Stimulated activated effector memory CD8-positive, alpha-beta T cell treated with anti-CD3 and anti-CD28 coated beads, Interleukin-12 subunit alpha, Interleukin-12 subunit beta, amount 100 ng/mL, for 72 hours (primary cell): ENCODE results near the gene MLKL.
"Not testable (repeated sequence)": the region's sequence is repeated elsewhere in the genome, so short reads cannot be mapped to it uniquely, and the experiment has no call there.

Experiments
- ATAC-seq: fragments of 150-1000 bp; cut with Tn5 transposase; 2 replicates; pipeline ENCODE4 v1.10.0; 2021
- DNase-seq, 2 donors: peaks; one replicate each; pipeline ENCODE4 v3.0.0; 2021 to 2022; ENCODE audit warnings: low spot score in 2 of 2
- H3K27ac Mint-ChIP-seq: one replicate; pipeline ENCODE4 v1.8.0; 2022; ENCODE audit warnings: mild to moderate bottlenecking, mixed read lengths
- H3K36me3 Mint-ChIP-seq: one replicate; pipeline ENCODE4 v1.8.0; 2022; ENCODE audit warnings: mild to moderate bottlenecking, mixed read lengths
- H3K4me1 Mint-ChIP-seq: one replicate; pipeline ENCODE4 v1.8.0; 2022; ENCODE audit warnings: mixed read lengths
- H3K4me3 Mint-ChIP-seq: one replicate; pipeline ENCODE4 v1.8.0; 2022; ENCODE audit warnings: mild to moderate bottlenecking, mixed read lengths
- H3K9me3 Mint-ChIP-seq: one replicate; pipeline ENCODE4 v1.8.0; 2022; ENCODE audit warnings: mixed read lengths

The MLKL gene

DNA sequence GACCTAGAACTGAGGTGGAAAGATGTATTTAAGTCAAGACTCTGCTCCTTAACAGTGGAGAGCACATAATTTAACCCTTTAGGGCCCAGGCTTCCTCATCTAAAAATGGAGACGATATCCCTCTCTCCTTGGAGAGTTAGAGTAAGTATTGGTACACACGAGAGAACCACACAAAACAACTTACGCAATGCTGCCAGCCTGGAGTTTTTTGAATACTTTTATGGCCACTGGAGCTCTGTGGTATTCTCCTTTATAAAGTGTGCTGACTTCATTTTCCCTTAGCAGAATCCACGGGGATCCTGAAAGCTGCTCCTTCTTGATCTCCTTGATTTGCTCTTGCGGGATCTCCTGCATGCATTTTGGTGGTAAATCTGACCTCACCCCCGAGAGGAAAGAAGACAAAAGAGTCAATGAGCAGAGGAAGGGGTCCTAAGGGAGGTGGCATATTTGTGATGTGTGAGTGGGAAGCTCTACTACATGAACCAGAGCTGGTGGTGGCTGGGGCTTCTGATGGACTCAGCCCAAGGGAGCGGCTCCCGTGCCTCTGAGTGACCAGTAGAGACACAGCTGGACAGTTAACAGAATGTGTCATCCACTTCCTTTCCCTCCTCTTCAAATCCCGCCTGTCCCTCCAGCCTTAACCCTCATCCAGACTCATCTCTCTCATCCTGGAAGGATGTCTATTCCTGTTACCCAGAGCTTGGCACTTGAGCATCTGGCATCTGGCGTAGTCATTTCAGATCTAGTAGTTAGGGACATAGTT, 9.4 kb downstream of the MLKL start:
- Mint-ChIP-seq H3K4me3 (no peak overlapping the region), H3K27ac (peak overlapping the region; percentile 21), H3K9me3 (no peaks in the 10 kb centered on the region), H3K36me3 (peaks cover 98% of the 10 kb centered on the region), H3K4me1 (peaks cover 19% of the 10 kb centered on the region)
- DNase-seq (no peak), ATAC-seq (no peak)

DNA sequence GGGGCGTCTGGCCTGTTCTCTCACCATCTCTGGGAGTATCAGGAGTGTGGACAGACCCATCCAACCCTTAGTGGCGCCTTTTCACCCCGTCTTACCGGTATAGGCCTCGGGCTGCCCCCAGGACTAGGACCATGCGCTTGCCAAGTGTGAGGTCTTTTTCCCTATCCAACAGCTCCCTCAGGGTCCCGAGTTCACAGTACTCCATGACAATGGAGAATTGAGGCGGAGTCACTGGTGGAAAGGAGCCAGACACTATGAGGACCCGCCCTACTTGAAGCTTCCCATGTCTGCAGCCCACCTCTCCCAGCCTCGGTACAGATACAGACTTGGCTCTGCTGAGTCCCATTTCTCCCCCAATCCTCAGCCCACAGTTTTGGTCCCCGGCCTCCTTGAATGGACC, 18.1 kb downstream of the MLKL start:
- no peak overlapping the region for H3K27ac Mint-ChIP-seq
- no peaks in the 10 kb centered on the region for H3K4me1 Mint-ChIP-seq
- ATAC-seq (no peak), DNase-seq (no peak)
- H3K4me3 Mint-ChIP-seq = no peak overlapping the region
- H3K36me3 Mint-ChIP-seq = peaks cover 96% of the 10 kb centered on the region
- no peaks in the 10 kb centered on the region for H3K9me3 Mint-ChIP-seq

DNA sequence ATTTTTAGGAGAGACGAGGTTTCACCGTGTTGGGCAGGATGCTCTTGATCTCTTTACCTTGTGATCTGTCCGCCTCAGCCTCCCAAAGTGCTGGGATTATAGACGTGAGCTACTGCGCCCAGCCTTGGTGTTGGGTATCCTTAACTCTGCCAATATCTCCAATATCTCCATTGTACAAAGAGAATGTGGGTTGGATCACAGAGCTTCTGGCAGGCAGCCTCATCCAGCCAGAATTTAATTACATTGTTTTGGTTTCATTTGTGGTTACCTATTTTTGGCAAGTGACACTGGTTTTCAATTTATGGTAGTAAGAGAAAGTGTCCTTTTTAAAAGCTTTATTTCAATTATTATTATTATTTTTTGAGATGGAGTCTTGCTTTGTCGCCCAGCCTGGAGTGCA, 20.0 kb downstream of the MLKL start:
- no peaks in the 10 kb centered on the region for H3K9me3 Mint-ChIP-seq

DNA sequence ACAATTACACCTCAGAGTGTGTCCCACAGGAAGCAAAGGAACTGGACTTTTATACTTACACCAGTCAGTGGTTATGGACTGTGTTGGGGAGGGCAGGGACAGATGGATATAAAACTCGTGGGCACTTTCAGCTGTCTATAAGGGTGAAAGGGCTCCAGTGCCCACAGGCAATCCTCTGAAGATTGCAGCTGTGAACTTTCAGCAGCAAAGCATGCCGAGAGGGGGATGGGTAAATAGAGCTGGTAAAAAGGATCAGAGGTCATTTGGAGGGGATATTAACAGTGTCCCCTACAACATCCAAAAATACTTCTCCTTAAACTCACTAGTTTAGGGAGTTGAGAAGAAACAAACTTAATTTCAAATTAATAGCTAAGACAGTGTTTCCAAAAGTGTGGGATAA, 20.7 kb downstream of the MLKL start:
- Mint-ChIP-seq H3K27ac (peak overlapping the region; percentile 87), H3K9me3 (no peaks in the 10 kb centered on the region), H3K36me3 (peaks cover 97% of the 10 kb centered on the region), H3K4me3 (no peak overlapping the region), H3K4me1 (no peaks in the 10 kb centered on the region)
- DNase-seq (no peak), ATAC-seq (no peak)

More for the DNA sequence above, 20.0 kb downstream of the MLKL start:
- Mint-ChIP-seq H3K4me3 (no peak overlapping the region), H3K4me1 (no peaks in the 10 kb centered on the region), H3K27ac (no peak overlapping the region), H3K36me3 (peaks cover 97% of the 10 kb centered on the region)
- ATAC-seq (no peak), DNase-seq (no peak)

DNA sequence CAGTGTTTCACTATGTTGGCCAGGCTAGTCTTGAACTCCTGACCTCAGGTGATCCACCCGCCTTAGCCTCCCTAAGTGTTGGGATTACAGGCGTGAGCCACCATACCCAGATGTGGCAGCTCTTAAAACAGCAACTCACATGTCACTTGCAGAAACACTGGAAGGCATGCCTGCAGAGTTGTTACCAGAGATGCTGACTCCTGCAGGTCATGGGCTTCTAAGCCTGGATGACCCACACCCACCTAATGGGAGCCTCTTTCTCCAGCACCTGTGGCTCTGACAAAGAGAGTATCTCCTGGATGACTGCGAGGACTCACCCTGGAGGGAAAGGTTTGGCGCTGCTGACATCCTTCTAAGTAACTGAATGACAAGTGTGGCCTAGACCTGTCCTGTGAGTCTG, 22.8 kb downstream of the MLKL start:
- no peak for ATAC-seq
- no peaks in the 10 kb centered on the region for H3K9me3 Mint-ChIP-seq
- DNase-seq = no peak
- no peaks in the 10 kb centered on the region for H3K4me1 Mint-ChIP-seq
- peaks cover 97% of the 10 kb centered on the region for H3K36me3 Mint-ChIP-seq
- H3K4me3 Mint-ChIP-seq = no peak overlapping the region
- peak overlapping the region; percentile 40 for H3K27ac Mint-ChIP-seq

DNA sequence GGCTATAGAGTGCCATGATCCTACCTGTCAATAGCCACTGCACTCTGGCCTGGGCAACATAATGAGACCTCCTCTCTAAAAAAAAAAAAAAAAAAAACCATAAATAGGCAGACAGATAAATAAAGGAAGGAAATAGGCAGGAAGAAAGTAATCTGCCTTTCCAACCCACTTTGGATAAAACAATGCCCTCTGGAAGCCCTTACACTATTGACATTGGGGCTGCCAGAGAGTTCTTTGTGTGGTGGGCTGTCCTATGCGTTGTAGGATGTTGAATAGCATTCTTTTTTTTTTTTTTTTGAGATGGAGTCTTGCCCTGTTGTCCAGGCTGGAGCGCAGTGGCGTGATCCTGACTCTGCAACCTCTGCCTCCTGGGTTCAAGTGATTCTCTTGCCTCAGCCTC, 26.8 kb downstream of the MLKL start:
- H3K4me3 Mint-ChIP-seq = no peak overlapping the region
- H3K36me3 Mint-ChIP-seq = peaks cover 69% of the 10 kb centered on the region
- no peak for ATAC-seq
- no peaks in the 10 kb centered on the region for H3K4me1 Mint-ChIP-seq
- no peaks in the 10 kb centered on the region for H3K9me3 Mint-ChIP-seq
- DNase-seq = no peak
- H3K27ac Mint-ChIP-seq = peak overlapping the region; percentile 32

DNA sequence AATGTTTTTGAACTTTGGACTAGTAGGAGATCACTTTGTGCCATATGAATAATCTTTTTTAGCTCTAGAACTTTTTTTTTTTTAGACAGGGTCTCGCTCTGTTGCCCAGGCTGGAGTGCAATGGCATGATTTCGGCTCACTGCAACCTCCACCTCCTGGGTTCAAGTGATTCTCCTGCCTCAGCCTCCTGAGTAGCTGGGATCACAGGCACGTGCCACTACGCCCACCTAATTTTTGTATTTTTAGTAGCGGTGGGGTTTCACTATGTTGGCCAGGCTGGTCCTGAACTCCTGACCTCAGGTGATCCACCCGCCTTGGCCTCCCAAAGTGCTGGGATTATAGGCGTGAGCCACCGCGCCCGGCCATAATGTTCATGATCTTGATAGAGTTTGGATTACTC, 31.8 kb downstream of the MLKL start:
- Mint-ChIP-seq H3K4me1 (peaks cover 16% of the 10 kb centered on the region), H3K36me3 (peaks cover 58% of the 10 kb centered on the region)
- not testable (repeated sequence) for H3K4me3 Mint-ChIP-seq, H3K27ac Mint-ChIP-seq, H3K9me3 Mint-ChIP-seq, DNase-seq, ATAC-seq

DNA sequence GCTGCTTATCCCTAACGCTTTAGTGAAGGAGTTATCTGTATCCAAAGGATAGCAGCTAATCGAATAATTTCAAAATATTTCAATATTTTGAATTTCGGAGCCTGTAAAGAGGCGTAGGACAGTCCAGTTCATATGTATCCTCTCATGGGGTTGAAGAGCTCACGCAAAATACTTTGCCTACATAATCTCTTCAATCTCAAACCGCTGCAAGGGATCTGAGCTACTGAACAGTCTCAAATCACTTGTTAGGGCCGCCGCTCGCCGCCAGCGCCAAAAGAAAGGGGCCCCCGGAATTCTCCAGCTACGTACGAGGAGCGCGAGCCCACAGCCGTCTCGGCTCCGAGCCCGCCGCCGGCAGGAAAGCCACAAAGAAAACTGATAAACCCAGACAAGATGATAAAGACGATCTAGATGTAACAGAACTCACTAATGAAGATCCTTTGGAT, 33.4 kb downstream of the MLKL start:
- H3K27ac Mint-ChIP-seq = peak overlapping the region; percentile 97
- peaks cover 28% of the 10 kb centered on the region for H3K4me1 Mint-ChIP-seq
- H3K4me3 Mint-ChIP-seq = peak overlapping the region; percentile 80
- ATAC-seq (no peak), DNase-seq (peak; percentile 26 to 77)
- peaks cover 58% of the 10 kb centered on the region for H3K36me3 Mint-ChIP-seq
- H3K9me3 Mint-ChIP-seq = no peaks in the 10 kb centered on the region

DNA sequence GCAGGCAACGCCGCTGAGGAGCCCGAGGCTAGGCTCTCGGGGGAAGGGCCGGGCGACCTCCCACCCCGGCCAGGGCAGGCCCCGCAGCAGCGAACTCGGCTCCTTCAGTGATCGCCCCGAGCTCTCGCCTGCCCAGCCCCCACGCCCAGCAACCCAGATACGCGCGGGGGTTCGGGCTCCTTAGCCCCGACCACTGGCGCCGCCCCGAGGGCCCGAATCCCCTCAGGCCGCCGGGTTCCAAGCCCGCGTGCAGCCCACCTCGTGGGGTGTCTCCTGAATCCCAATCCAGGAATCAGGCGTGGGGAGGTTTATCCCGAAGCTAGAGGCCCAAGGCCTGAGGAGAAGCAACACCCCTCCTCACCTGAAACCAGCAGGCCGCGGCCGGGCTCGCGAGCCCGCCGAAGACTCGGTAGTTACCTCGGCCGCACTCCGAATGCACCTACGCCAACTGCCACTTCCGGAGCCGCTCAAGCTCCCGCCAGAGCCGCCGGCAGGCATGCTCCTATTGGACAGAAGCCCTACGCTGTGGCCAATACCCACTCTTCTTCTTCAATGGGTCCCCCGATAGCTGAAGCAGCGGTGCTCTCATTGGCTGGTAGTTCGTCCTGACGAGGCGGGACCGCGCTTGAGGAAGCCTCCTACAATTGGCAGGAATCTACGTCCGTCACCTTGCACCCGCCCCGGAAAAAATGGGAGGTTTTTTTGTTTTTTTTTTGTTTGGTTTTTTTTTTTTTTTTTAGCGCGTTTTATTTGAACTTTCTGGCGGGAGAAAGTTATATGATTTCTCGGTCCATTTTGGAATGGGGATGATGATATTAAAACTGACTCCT, 34.0 kb downstream of the MLKL start, which contains the start of gene RFWD3:
Gene RFWD3 (minus strand): TSS at position 453 of the 830 bp plus-strand sequence. CDS start 5,428 bp downstream, outside the sequence.
- peak; percentile 100 for ATAC-seq
- peaks cover 30% of the 10 kb centered on the region for H3K4me1 Mint-ChIP-seq
- H3K36me3 Mint-ChIP-seq = peaks cover 61% of the 10 kb centered on the region
- H3K4me3 Mint-ChIP-seq = peak within 1 kb of the TSS; percentile 80
- peak; percentile 87 to 96 for DNase-seq
- peak within 1 kb of the TSS; percentile 97 for H3K27ac Mint-ChIP-seq
- no peaks in the 10 kb centered on the region for H3K9me3 Mint-ChIP-seq

DNA sequence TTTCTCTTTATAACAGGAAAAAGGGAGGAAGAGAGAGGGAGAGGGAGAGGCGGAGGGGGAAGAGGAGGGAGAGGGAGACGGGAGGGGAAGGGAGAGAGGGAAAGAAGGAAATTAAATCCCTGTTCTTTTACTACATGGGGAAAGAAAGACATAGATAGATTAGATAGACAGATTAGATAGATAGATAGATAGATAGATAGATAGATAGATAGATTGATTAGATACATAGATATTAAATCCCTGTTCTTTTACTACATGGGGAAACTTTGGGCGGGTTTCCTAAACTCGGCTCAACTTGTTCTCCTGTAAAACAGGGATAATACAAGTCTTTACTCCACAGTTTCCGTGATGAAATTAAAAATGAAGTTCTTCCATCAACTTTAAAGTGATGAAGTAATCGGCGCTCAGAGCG, 34.6 kb downstream of the MLKL start:
- Mint-ChIP-seq H3K4me1 (peaks cover 32% of the 10 kb centered on the region), H3K9me3 (no peaks in the 10 kb centered on the region), H3K4me3 (peak overlapping the region; percentile 80), H3K27ac (peak overlapping the region; percentile 97), H3K36me3 (peaks cover 67% of the 10 kb centered on the region)
- no peak for DNase-seq
- no peak for ATAC-seq

DNA sequence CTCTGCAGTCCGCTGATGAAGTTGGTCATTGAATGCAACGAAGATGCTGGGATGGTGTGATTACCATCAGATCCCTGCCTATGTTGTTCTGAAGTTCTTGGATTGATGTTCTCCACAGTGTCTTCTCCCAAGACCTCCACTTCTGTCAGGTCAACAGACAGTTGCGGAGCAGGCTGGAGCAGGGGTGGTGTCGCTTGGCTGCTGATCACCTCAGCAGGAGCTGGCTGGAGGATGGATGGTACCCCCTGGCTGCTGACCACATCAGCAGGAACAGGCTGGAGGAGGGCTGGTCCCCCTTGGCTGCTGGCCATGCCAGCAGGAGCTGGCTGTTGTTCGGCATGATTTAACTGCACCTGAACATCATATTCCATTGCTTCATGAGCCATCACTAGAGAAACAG, 39.6 kb downstream of the MLKL start:
- Mint-ChIP-seq H3K4me1 (peaks cover 62% of the 10 kb centered on the region), H3K4me3 (no peak overlapping the region), H3K36me3 (peaks cover 100% of the 10 kb centered on the region), H3K27ac (peak overlapping the region; percentile 61), H3K9me3 (no peaks in the 10 kb centered on the region)
- DNase-seq = no peak
- ATAC-seq = no peak

DNA sequence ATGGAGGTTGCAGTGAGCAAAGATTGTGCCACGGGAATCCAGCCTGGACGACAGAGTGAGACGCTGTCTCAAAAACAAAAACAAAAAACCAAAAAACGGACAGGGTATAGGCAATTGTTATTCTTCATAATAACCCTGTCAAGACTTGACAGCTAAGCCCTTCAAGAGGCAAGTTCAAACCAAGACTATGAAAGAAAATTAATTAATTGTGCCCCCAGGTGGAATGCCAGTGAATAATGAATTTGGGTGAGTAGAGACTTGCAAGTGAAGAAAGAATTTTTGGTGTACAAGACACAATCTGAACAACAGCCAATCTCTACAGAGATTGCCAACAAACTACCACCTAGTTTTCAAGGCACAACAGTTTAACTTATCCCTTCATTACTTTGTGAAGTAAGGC, 40.3 kb downstream of the MLKL start:
- ATAC-seq (no peak), DNase-seq (no peak)
- peaks cover 62% of the 10 kb centered on the region for H3K4me1 Mint-ChIP-seq
- H3K36me3 Mint-ChIP-seq = peaks cover 100% of the 10 kb centered on the region
- no peaks in the 10 kb centered on the region for H3K9me3 Mint-ChIP-seq
- no peak overlapping the region for H3K4me3 Mint-ChIP-seq
- H3K27ac Mint-ChIP-seq = no peak overlapping the region

DNA sequence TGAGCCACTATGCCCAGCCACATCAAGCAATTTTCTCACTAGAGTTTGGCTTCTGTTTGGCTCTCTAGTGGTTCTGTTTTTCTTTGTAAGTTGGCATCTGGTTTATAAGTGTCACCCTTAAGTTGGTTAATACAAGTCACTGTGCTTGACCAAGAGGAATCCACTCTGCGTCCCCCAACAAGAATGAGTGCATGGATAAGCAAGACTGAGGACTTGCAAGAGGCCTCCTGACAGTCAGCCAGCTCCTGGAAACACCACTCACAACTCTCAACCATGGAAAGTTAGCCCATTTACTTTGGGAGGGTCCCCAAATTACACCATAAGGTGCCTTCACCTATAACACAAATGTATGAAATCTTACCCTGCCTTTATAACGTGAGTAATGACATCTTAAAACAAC, 41.6 kb downstream of the MLKL start:
- DNase-seq = no peak
- Mint-ChIP-seq H3K9me3 (no peaks in the 10 kb centered on the region), H3K4me1 (peaks cover 66% of the 10 kb centered on the region), H3K4me3 (peak overlapping the region; percentile 24), H3K36me3 (peaks cover 100% of the 10 kb centered on the region), H3K27ac (no peak overlapping the region)
- ATAC-seq = no peak

DNA sequence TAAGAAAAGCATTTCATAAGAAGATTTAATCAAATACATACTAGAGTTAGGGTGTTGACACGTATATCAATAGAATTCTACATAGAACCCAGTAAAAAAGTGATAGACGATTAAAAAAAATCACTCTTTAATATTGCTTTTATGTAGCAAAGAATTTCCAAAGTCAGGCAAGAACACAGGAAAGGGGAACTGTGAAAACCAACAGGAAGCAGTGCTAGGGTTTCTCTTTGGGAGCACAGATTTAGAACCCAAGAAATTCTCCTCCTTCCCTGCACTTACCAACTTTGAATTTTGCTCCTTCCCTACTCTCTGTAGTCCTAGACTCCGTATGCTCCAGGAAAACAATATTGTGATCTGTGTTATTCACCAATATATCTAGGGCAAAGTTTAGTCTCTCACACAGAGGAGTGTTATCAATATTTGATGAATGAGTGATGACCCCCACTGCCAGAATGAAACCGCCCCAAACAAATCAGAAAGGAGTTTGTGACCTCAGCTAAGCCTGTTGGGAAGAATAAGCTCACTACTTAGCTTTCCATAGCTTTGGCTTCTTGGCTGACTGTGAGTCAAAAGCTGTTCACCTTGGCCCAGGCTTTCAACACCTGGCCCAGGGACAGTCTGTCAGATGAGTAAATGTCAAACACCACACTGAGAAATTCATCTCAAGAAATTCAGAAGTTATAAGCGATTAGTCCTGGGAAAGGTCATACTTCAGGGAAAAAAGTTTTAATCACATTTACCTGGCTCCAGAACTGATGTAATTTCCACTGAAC, 42.6 kb downstream of the MLKL start:
- H3K4me3 Mint-ChIP-seq = no peak overlapping the region
- peaks cover 100% of the 10 kb centered on the region for H3K36me3 Mint-ChIP-seq
- no peaks in the 10 kb centered on the region for H3K9me3 Mint-ChIP-seq
- ATAC-seq = no peak
- H3K27ac Mint-ChIP-seq = peak overlapping the region; percentile 37
- DNase-seq = no peak
- peaks cover 63% of the 10 kb centered on the region for H3K4me1 Mint-ChIP-seq

DNA sequence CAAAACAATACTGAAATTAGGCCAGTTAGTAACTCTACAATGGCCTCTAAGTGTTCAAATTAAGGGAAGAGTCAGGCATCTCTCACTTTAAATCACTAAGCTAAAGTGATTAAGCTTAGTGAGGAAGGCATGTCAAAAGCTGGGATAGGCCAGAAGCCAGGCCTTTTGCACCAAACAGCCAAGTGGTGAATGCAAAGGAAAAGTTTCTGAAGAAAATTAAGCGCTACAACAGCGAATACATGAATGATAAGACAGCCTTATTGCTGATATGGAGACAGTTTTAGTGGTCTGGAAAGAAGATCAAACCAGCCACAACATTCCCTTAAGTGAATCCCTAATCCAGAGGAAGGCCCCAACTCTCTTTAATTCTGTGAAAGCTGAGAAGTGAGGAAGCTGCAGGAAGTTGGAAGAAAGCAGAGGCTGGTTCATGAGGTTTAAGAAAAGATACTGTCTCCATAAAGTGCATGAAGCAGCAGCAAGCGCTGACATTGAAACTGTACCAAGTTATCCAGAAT, 46.1 kb downstream of the MLKL start:
- Mint-ChIP-seq H3K4me1 (peaks cover 36% of the 10 kb centered on the region), H3K27ac (peak overlapping the region; percentile 6), H3K4me3 (no peak overlapping the region), H3K9me3 (no peaks in the 10 kb centered on the region), H3K36me3 (peaks cover 99% of the 10 kb centered on the region)
- ATAC-seq (no peak), DNase-seq (no peak)
